GM13976 (cell line): Measurements from ENCODE around the gene HPCAL1.

Source experiments
- DNase-seq: peaks from one replicate; pipeline ENCODE4 v3.0.0; 2012; ENCODE audit warnings: low spot score
- CTCF ChIP-seq: IDR thresholded peaks from 2 replicates; pipeline ENCODE4 v1.5.1; 2012; ENCODE audit warnings: borderline replicate concordance, mild to moderate bottlenecking; ENCODE audit not compliant: insufficient read depth; ENCODE audit errors: extremely low read depth, missing control alignments, control extremely low read depth
- in situ Hi-C: fragments of 300-500 bp; cut with MboI; formaldehyde crosslinking; loops from one replicate; pipeline ENCODE4 v1.12.0; 2022; ENCODE audit warnings: low sequenced_read_pairs, mixed read lengths, inconsistent platforms; ENCODE audit not compliant: unreplicated experiment

Gene HPCAL1

GRCh38 chr2:10279472-10279870 lies 23.2 kb upstream of the HPCAL1 start:
- in situ Hi-C loops = loop anchor here (10.0 kb wide), 1 partner anchor 145 kb away; no protein-coding TSS in a partner anchor
- no peak for DNase-seq
- TF ChIP-seq CTCF = no peak

- TF ChIP-seq CTCF = no peak
- no peak for DNase-seq
- in situ Hi-C loops = loop anchor here (10.0 kb wide), 1 partner anchor 145 kb away; no protein-coding TSS in a partner anchor
These were observed 22.7 kb upstream of the HPCAL1 start for GRCh38 chr2:10279946-10280463.

- DNase-seq = no peak
- no peak for TF ChIP-seq CTCF
- in situ Hi-C loops = no loop called here
These were observed 20.8 kb upstream of the HPCAL1 start for GRCh38 chr2:10281891-10282290.

- in situ Hi-C loops = no loop called here
- no peak for TF ChIP-seq CTCF
- no peak for DNase-seq
These were observed 20.0 kb upstream of the HPCAL1 start for GRCh38 chr2:10282611-10283105.

GRCh38 chr2:10283106-10284062 lies 19.3 kb upstream of the HPCAL1 start:
- in situ Hi-C loops = no loop called here
- no peak for DNase-seq
- TF ChIP-seq CTCF = no peak

GRCh38 chr2:10284108-10284870 lies 18.4 kb upstream of the HPCAL1 start:
- in situ Hi-C loops = no loop called here
- no peak for TF ChIP-seq CTCF
- no peak for DNase-seq
